B cell (primary cell): ENCODE results near the gene RREB1.

Experiments used
- EZH2 ChIP-seq: IDR thresholded peaks from 2 replicates; pipeline ENCODE4 v1.6.1; 2012; ENCODE audit warnings: borderline replicate concordance, low read depth, mild to moderate bottlenecking, moderate library complexity, low read length; ENCODE audit not compliant: insufficient read depth, poor library complexity, severe bottlenecking
- TF ChIP-seq, protein P1 (sequence below): fragments of 200-600 bp; IDR thresholded peaks from one replicate; pipeline ENCODE4 v1.8.0; 2022; ENCODE audit warnings: antibody characterized with exemption, mild to moderate bottlenecking

DNA sequence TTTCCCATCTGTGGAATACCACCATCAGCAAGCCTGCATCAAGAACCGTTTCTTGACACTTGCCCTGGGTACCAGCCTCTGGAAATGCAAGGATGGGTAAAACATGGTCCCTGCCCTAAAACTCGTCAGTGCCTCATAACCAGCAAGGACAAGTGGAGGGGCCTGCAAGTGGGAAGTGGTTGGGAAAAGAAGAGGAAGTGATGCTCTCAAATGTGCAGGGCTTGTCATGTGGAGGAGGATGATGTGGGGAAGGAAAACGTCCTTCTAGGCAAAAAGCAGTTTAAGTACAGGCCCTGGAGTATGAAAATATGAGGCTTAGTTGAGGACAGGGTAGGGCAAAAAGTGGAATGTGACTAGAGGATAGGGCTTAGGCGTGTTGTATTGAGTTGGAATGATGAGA lies 19.0 kb downstream of the RREB1 start:
- TF ChIP-seq, protein P1, sequence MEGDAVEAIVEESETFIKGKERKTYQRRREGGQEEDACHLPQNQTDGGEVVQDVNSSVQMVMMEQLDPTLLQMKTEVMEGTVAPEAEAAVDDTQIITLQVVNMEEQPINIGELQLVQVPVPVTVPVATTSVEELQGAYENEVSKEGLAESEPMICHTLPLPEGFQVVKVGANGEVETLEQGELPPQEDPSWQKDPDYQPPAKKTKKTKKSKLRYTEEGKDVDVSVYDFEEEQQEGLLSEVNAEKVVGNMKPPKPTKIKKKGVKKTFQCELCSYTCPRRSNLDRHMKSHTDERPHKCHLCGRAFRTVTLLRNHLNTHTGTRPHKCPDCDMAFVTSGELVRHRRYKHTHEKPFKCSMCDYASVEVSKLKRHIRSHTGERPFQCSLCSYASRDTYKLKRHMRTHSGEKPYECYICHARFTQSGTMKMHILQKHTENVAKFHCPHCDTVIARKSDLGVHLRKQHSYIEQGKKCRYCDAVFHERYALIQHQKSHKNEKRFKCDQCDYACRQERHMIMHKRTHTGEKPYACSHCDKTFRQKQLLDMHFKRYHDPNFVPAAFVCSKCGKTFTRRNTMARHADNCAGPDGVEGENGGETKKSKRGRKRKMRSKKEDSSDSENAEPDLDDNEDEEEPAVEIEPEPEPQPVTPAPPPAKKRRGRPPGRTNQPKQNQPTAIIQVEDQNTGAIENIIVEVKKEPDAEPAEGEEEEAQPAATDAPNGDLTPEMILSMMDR: no peak
- no peak for TF ChIP-seq EZH2
